Measurements from ENCODE around the gene CDH24.
"Not testable (repeated sequence)": the region's sequence is repeated elsewhere in the genome, so short reads cannot be mapped to it uniquely, and the experiment has no call there.

CDH24 gene

DNA sequence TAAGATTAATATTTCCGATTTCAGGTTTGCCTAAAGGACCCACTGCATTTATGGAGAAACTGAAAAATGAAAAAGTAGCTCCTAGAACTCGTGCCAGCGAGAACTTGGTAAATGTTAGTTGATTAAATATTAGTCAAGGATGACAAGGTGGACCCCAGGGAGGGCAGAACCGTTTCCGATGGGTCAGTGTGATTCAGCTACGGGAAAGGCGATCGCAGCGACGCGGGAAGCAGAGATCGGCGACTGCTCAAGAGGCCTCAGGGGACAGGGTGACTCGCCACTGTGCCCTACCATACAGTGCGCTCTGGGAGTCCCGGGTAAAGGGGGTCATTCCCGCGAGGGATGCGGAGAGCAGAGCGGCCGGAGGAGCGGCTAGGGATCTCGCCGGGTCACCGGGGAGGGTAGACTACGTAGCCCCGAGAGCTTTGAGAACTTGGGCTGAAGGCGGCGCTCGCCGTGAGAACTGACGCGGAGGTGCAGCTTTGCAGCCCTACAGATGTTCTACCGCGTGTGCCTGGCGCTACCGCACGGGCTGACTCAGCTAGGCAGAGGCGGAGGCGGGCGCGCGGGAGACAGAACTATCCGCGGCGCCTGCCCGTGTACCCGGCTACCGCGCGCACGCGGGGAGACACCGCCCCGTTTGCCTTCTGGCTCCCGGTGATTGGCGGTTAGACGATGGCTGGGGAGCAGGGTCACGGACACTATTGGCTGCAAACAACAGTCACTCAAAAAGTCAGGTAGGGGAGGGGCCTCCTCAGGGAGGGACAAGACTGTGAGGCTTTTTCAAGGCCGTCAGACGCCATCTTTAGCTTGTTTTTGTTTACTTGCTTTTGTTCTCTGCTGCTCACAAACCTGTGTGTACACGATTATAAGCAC lies 50.5 kb downstream of the CDH24 start:
- peak overlapping the region; percentile 70 for H3K4me2 ChIP-seq (ENCODE audit: low read length)
- H2AFZ ChIP-seq (ENCODE audit: low read length) = peak overlapping the region; percentile 61; the same call in 1 of the 2 replicates
- H3K36me3 ChIP-seq (ENCODE audit: insufficient read depth, low read length) = no peaks in the 10 kb centered on the region
- no peaks in the 10 kb centered on the region for H3K79me2 ChIP-seq (ENCODE audit: insufficient read depth, low read length)
- H3K27ac ChIP-seq (ENCODE audit: low read depth, low read length, poor library complexity, severe bottlenecking) = peak overlapping the region; percentile 88
- TF ChIP-seq EZH2 (IDR thresholded peaks at IDR 0.05; ENCODE audit: borderline replicate concordance, low read length) = no peak
- TF ChIP-seq, protein P1, sequence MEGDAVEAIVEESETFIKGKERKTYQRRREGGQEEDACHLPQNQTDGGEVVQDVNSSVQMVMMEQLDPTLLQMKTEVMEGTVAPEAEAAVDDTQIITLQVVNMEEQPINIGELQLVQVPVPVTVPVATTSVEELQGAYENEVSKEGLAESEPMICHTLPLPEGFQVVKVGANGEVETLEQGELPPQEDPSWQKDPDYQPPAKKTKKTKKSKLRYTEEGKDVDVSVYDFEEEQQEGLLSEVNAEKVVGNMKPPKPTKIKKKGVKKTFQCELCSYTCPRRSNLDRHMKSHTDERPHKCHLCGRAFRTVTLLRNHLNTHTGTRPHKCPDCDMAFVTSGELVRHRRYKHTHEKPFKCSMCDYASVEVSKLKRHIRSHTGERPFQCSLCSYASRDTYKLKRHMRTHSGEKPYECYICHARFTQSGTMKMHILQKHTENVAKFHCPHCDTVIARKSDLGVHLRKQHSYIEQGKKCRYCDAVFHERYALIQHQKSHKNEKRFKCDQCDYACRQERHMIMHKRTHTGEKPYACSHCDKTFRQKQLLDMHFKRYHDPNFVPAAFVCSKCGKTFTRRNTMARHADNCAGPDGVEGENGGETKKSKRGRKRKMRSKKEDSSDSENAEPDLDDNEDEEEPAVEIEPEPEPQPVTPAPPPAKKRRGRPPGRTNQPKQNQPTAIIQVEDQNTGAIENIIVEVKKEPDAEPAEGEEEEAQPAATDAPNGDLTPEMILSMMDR (IDR thresholded peaks at IDR 0.05; ENCODE audit: low read length) = peak; percentile 23; the same call in 1 of the 2 replicates
- H3K4me1 ChIP-seq (ENCODE audit: insufficient read depth, low read length, severe bottlenecking) = peaks cover 46% of the 10 kb centered on the region
- H3K27me3 ChIP-seq (ENCODE audit: insufficient read depth, low read length) = no peaks in the 10 kb centered on the region
- no peaks in the 10 kb centered on the region for H4K20me1 ChIP-seq (ENCODE audit: insufficient read depth, low read length)
- peaks cover 9% of the 10 kb centered on the region; the same call in 1 of the 2 replicates for H3F3A ChIP-seq (ENCODE audit: insufficient read depth, low read length)
- H3K4me3 ChIP-seq (ENCODE audit: low read depth, low read length, poor library complexity, severe bottlenecking) = peak overlapping the region; percentile 74
- H3K9me3 ChIP-seq (ENCODE audit: low read length) = no peaks in the 10 kb centered on the region
- no peaks in the 10 kb centered on the region for H3K9me2 ChIP-seq (ENCODE audit: low read depth, low read length)
- peak overlapping the region; percentile 88 for H3K9ac ChIP-seq (ENCODE audit: low read length)

DNA sequence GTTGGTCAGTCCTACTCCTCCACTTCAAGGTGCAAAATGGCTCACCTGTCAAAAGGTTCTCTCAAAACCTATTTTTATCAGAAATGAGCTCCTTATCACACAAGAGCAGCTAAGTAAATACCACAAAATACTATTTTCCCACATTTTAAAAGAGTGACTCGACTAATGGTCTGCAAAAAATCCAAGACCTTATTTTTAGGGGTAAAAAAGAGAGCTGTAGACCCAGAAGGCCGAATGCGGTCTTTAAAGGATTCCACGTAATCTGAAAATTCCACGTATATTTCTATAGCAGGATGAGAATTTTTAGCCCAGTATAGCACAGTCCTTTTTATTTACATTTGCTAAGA lies 51.2 kb downstream of the CDH24 start:
- Histone ChIP-seq H3K9ac (ENCODE audit: low read length) (peak overlapping the region; percentile 88), H3K9me3 (ENCODE audit: low read length) (no peaks in the 10 kb centered on the region), H3K27me3 (ENCODE audit: insufficient read depth, low read length) (no peaks in the 10 kb centered on the region), H3F3A (ENCODE audit: insufficient read depth, low read length) (peaks cover 9% of the 10 kb centered on the region; the same call in 1 of the 2 replicates), H3K4me2 (ENCODE audit: low read length) (peak overlapping the region; percentile 70), H3K79me2 (ENCODE audit: insufficient read depth, low read length) (no peaks in the 10 kb centered on the region), H3K9me2 (ENCODE audit: low read depth, low read length) (no peaks in the 10 kb centered on the region), H3K36me3 (ENCODE audit: insufficient read depth, low read length) (no peaks in the 10 kb centered on the region), H3K4me3 (ENCODE audit: low read depth, low read length, poor library complexity, severe bottlenecking) (peak overlapping the region; percentile 74), H3K27ac (ENCODE audit: low read depth, low read length, poor library complexity, severe bottlenecking) (peak overlapping the region; percentile 88), H2AFZ (ENCODE audit: low read length) (no peak overlapping the region), H3K4me1 (ENCODE audit: insufficient read depth, low read length, severe bottlenecking) (peaks cover 46% of the 10 kb centered on the region), H4K20me1 (ENCODE audit: insufficient read depth, low read length) (no peaks in the 10 kb centered on the region)
- TF ChIP-seq, protein P1 (IDR thresholded peaks at IDR 0.05; ENCODE audit: low read length) = no peak
- TF ChIP-seq EZH2 (IDR thresholded peaks at IDR 0.05; ENCODE audit: borderline replicate concordance, low read length) = no peak

DNA sequence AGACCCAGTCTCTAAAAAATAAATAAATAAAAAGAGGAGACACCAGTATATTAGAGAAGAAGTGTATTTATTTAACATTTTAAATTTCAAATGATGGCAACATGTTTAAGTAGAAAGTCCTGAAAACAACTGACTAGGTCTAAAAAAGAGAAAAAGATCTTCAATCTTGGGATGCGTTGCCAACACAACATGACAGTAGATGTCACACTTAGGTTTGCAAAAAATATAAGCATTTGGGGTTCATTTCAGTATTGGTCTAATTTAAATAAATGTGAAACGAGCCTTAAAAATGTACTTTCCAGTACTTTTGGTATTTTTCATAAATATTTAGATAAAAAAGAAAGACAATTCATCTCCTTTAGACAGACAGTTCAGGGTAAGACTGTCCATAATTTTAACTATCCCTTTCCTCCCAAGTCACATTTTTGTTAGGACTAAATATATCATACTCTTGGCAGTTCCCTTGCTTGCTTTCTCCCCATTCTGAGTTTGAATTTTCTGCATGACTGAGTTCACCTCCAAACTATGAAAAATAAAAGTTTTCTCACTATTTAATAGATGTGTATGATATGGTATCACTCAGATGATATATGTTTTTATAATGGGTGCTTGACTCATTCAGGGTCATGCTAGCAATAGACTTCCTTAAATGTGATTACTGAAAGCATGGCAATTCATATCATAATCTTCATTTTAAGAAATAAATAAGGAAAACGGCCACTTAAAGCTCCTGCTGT lies 51.7 kb downstream of the CDH24 start:
- Histone ChIP-seq H3K9ac (ENCODE audit: low read length) (peak overlapping the region; percentile 88), H3K27ac (ENCODE audit: low read depth, low read length, poor library complexity, severe bottlenecking) (peak overlapping the region; percentile 88), H3K9me2 (ENCODE audit: low read depth, low read length) (no peaks in the 10 kb centered on the region), H3K36me3 (ENCODE audit: insufficient read depth, low read length) (no peaks in the 10 kb centered on the region), H3K4me2 (ENCODE audit: low read length) (peak overlapping the region; percentile 70), H4K20me1 (ENCODE audit: insufficient read depth, low read length) (no peaks in the 10 kb centered on the region), H3K27me3 (ENCODE audit: insufficient read depth, low read length) (no peaks in the 10 kb centered on the region), H2AFZ (ENCODE audit: low read length) (no peak overlapping the region), H3K9me3 (ENCODE audit: low read length) (no peaks in the 10 kb centered on the region), H3K79me2 (ENCODE audit: insufficient read depth, low read length) (no peaks in the 10 kb centered on the region), H3K4me1 (ENCODE audit: insufficient read depth, low read length, severe bottlenecking) (peaks cover 46% of the 10 kb centered on the region), H3K4me3 (ENCODE audit: low read depth, low read length, poor library complexity, severe bottlenecking) (peak overlapping the region; percentile 74), H3F3A (ENCODE audit: insufficient read depth, low read length) (peaks cover 9% of the 10 kb centered on the region; the same call in 1 of the 2 replicates)
- TF ChIP-seq EZH2 (IDR thresholded peaks at IDR 0.05; ENCODE audit: borderline replicate concordance, low read length) = no peak
- TF ChIP-seq, protein P1 (IDR thresholded peaks at IDR 0.05; ENCODE audit: low read length) = no peak

DNA sequence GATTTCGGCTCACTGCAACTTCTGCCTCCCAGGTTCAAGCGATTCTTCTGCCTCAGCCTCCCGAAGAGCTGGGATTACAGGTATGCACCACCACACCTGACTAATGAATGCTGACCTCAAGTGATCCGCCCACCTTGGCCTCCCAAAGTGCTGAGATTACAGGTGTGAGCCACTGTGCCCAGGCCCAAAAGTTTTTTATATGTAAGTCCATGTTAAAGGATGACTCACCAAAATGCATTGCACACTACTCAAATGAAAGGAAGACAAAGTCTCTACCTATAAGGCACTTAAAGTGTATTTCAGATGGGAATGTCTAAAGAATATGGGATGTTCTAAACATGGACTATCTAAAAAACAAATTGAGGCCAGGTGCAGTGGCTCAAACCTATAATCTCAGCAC lies 53.0 kb downstream of the CDH24 start:
- not testable (repeated sequence) for H3K4me3 ChIP-seq (ENCODE audit: low read depth, low read length, poor library complexity, severe bottlenecking); H3K9me3 ChIP-seq (ENCODE audit: low read length); H3K79me2 ChIP-seq (ENCODE audit: insufficient read depth, low read length); H3K27me3 ChIP-seq (ENCODE audit: insufficient read depth, low read length); H3K9ac ChIP-seq (ENCODE audit: low read length); H3K9me2 ChIP-seq (ENCODE audit: low read depth, low read length); H4K20me1 ChIP-seq (ENCODE audit: insufficient read depth, low read length); H3K36me3 ChIP-seq (ENCODE audit: insufficient read depth, low read length); H3K4me2 ChIP-seq (ENCODE audit: low read length); H3K27ac ChIP-seq (ENCODE audit: low read depth, low read length, poor library complexity, severe bottlenecking); H3F3A ChIP-seq (ENCODE audit: insufficient read depth, low read length); H2AFZ ChIP-seq (ENCODE audit: low read length)
- H3K4me1 ChIP-seq (ENCODE audit: insufficient read depth, low read length, severe bottlenecking) = peaks cover 34% of the 10 kb centered on the region
